Coronary artery (tissue), 2 donors: ENCODE data around the gene REV1.

Experiments used
- DNase-seq: peaks from one replicate; pipeline ENCODE4 v3.0.0-alpha.2; 2017; ENCODE audit warnings: low spot score
- H3K27ac ChIP-seq, 2 donors: fragments of 200-600 bp; sonication (generic); one replicate each; pipeline ENCODE4 v1.5.1; 2016 to 2019
- H3K4me3 ChIP-seq: fragments of 200-600 bp; sonication (generic); 2 replicates; pipeline ENCODE4 v1.5.1; 2016; ENCODE audit warnings: mild to moderate bottlenecking, moderate library complexity
- TF ChIP-seq, protein P1 (sequence below): fragments of 200-600 bp; sonication (generic); IDR thresholded peaks from one replicate; pipeline ENCODE4 v1.5.1; 2019; ENCODE audit warnings: antibody characterized with exemption

The REV1 gene

DNA sequence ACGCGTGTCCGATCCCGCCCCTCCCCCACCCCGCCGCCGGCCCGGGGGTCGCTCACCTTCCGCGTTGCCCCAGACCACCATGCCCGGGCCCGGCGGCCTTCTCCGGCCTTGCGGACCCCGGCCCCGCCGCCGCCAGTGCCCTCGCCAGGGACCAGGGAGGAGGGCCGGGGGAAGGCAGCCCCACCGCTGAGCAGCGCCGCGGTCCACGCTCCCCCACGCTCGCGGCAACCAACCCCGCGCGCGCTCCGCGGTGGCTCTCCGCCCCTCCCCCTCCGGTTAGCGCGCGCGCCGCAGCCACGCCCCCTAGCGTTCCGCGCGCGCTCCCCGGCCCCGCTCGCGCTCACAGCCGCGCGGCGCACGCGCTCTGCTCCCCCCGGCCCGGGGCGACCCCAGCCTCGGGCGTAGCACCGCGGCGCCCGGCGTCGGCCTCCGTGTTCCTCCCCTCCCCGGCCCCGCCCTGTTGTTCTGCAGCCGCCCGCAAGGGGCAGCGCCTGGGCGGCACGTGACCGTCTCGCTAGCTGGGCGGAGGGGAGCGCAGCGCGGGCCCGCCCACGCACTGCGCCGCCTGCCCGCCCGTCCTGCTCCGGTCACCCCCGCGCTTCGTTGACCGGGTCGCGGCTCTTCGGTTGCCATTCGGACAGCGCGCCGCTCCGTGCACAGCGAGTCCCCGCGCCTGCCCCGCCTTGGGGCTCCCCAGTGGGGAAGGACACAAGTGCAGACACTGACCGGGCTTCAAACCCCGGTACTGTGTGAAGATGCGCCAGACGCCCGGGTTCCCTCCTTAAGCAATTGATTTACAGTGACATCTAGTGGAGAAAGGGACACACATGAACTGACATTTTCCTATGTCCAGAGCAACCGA is at the start of gene REV1:
REV1 (minus strand) TSS at position 257 of the 862 bp plus-strand sequence. CDS start 25,042 bp downstream, outside the sequence.
- DNase-seq: peak; percentile 92
- TF ChIP-seq, protein P1, sequence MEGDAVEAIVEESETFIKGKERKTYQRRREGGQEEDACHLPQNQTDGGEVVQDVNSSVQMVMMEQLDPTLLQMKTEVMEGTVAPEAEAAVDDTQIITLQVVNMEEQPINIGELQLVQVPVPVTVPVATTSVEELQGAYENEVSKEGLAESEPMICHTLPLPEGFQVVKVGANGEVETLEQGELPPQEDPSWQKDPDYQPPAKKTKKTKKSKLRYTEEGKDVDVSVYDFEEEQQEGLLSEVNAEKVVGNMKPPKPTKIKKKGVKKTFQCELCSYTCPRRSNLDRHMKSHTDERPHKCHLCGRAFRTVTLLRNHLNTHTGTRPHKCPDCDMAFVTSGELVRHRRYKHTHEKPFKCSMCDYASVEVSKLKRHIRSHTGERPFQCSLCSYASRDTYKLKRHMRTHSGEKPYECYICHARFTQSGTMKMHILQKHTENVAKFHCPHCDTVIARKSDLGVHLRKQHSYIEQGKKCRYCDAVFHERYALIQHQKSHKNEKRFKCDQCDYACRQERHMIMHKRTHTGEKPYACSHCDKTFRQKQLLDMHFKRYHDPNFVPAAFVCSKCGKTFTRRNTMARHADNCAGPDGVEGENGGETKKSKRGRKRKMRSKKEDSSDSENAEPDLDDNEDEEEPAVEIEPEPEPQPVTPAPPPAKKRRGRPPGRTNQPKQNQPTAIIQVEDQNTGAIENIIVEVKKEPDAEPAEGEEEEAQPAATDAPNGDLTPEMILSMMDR: peak; percentile 89
- Histone ChIP-seq H3K27ac (peak within 1 kb of the TSS; percentile 97 to 99), H3K4me3 (peak within 1 kb of the TSS; percentile 98)

DNA sequence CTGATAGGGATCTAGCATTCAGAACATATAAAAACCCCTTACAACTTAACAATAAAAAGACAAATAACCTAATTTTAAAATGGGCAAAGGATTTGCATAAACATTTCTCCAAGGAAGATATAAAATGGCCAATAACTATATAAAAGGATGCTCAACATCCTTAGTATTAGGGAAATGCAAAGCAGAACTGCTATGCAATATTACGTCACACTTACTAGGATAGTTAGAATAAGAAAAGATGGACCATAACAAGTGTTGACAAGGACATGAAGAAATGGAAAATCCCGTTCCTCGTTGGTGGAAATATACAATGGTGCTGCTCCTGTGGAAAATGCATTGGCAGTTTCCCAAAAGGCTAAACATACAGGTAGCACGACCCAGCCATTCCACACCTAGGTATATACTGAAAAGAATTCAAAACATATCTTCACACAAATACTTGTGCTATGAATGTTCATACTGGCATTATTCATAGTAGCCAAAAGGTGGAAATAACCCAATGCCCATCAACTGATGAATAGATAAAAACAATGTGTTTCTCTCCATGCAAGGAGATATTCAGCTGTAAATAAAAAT is 48.2 kb upstream of the REV1 start:
- Histone ChIP-seq H3K4me3 (no peak overlapping the region), H3K27ac (no peak overlapping the region)
- TF ChIP-seq, protein P1: no peak
- no peak for DNase-seq

DNA sequence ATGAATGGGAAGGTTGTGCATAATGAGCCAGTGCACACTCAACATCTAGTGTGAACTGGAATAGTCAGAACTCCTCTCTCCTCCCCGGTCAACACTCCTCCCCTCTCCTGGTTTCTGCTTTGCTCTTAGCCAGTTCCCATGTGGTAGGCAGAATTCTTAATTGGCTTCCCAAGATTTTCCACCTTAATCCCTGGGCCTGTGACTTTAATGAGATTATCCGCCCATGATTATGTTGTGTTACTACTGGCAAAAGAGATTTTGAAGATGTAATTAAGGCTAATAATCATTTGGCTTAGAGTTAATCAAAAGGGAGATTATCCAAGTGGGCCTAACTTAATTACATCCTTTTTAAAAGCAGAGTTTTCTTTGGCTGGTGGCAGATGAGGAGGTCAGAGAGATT is 34.2 kb upstream of the REV1 start:
- Histone ChIP-seq H3K27ac (no peak overlapping the region), H3K4me3 (no peak overlapping the region)
- TF ChIP-seq, protein P1: no peak

DNA sequence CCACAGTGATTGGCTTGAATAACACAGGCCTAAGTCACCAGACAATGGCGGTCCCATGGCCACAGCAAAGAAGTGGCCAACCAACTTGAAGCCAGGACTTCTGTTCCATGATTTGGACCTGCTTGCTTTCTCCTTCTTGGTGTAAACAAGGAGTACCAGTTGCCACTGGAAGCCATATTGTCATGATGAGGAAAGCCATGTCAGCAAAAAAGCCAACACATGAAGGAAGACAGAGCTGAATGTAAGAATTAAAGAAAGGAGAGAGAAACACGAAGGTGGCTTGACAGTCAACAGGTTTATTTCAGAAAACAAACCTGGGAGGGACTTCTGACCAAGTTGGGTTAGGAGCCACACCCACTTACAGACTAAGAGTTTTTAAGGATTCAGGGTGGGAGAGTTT is 32.3 kb upstream of the REV1 start:
- no peak overlapping the region for H3K4me3 ChIP-seq
- DNase-seq: no peak
- H3K27ac ChIP-seq: no peak overlapping the region
- TF ChIP-seq, protein P1: no peak

More for the DNA sequence above, 34.2 kb upstream of the REV1 start:
- DNase-seq: no peak

DNA sequence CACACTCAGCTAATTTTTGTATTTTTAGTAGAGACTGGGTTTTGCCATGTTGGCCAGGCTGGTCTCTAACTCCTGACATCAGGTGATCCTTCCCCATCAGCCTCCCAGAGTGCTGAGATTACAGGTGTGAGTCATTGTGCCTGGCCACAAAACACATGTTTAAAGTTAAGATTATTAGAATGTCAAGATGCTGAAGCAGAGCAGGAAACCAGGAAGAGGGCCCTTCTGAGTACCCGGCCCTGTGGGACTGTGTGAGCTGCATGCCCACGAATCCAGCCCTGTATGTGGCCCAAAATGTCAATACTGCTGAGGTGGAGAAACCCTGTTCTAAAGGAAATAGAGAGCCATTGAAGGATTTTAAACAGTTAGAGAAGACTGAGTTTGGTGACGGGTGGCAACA is 31.0 kb upstream of the REV1 start:
- H3K27ac ChIP-seq: no peak overlapping the region
- no peak overlapping the region for H3K4me3 ChIP-seq
- no peak for DNase-seq
- TF ChIP-seq, protein P1: no peak

DNA sequence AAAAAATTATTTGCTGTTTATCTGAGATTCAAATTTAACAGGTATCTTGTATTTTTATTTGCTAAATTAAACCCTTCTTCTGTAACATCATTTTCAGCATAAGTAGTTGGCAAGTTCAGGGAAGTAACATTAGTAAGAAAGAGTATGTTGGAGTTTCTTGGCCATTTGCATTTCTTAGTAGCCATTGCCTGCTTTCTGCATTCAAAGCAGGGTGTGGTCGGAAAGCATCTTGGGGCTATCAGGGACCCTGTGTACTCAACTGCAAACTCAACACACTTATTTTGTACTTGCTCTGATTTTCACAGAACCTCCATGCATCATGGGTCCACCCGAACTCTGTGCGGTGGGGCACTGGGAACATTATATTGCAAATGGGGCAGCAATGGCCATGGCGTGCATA is 30.4 kb upstream of the REV1 start:
- Histone ChIP-seq H3K27ac (no peak overlapping the region), H3K4me3 (no peak overlapping the region)
- DNase-seq: no peak
- TF ChIP-seq, protein P1: no peak

DNA sequence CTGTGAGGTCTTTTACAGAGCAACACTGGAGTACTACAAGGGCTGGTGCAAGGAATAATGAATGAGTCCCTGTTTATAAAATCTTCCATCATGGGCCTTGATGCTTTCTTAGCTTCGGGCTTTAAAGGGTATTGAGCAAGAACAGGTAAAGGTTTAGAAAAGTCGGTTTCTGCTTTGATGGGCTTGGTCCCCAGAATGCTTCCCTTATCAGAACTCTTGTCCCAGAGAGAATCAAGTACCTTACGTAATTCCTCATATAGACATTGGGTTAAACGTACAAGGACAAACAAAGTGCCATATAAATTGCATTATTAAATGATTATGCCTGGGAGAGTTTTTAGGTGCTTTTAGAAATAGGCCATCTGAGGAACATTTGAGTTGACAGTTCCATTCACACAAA is 24.5 kb upstream of the REV1 start:
- H3K4me3 ChIP-seq: no peak overlapping the region
- no peak overlapping the region for H3K27ac ChIP-seq
- no peak for DNase-seq
- TF ChIP-seq, protein P1: no peak
